ENCODE measurements around the gene THSD4.

- TF ChIP-seq DPF2 (IDR thresholded peaks at IDR 0.05), result no peak
- no peak for TF ChIP-seq CTCF (IDR thresholded peaks at IDR 0.05 in 2 of 3, conservative IDR thresholded peaks at IDR 0.05 in 1 of 3; ENCODE audit: insufficient read depth in 2 of 3, low read depth in 1 of 3, low read length in 3 of 3)
- TF ChIP-seq CAMTA2 (CRISPR knock-in tag; conservative IDR thresholded peaks at IDR 0.05), result no peak
- no peak for TF ChIP-seq BHLHE40 (IDR thresholded peaks at IDR 0.05; ENCODE audit: low read length)
- TF ChIP-seq, protein P1, sequence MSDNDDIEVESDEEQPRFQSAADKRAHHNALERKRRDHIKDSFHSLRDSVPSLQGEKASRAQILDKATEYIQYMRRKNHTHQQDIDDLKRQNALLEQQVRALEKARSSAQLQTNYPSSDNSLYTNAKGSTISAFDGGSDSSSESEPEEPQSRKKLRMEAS (CRISPR knock-in tag; IDR thresholded peaks at IDR 0.05), result no peak
- no peak for TF ChIP-seq PPARD (CRISPR knock-in tag; IDR thresholded peaks at IDR 0.05)
- no peak for TF ChIP-seq ZNF282 (CRISPR knock-in tag; IDR thresholded peaks at IDR 0.05)
- TF ChIP-seq, protein P2, sequence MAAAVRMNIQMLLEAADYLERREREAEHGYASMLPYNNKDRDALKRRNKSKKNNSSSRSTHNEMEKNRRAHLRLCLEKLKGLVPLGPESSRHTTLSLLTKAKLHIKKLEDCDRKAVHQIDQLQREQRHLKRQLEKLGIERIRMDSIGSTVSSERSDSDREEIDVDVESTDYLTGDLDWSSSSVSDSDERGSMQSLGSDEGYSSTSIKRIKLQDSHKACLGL (CRISPR knock-in tag; IDR thresholded peaks at IDR 0.05; ENCODE audit: borderline replicate concordance, poor library complexity, severe bottlenecking), result no peak
- TF ChIP-seq KDM1A (IDR thresholded peaks at IDR 0.05), result no peak
- TF ChIP-seq, protein P3, sequence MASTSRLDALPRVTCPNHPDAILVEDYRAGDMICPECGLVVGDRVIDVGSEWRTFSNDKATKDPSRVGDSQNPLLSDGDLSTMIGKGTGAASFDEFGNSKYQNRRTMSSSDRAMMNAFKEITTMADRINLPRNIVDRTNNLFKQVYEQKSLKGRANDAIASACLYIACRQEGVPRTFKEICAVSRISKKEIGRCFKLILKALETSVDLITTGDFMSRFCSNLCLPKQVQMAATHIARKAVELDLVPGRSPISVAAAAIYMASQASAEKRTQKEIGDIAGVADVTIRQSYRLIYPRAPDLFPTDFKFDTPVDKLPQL (IDR thresholded peaks at IDR 0.05; ENCODE audit: extremely low read depth, insufficient read length), result no peak
Measured at GRCh38 chr15:71607383-71607782, 492.1 kb downstream of the THSD4 start.
